ENCODE results near the gene FEN1. TPM values are rescaled to one million over a fixed set of nuclear protein-coding genes. Genes with fewer than 3 reads are reported as not detected.

The FEN1 gene
- total and polyA plus RNA-seq, 2 of the 13 experiments (the other 11 are each of a cell fraction or from before 2014, with no cell fraction given), result 12.4 to 102 TPM

DNA sequence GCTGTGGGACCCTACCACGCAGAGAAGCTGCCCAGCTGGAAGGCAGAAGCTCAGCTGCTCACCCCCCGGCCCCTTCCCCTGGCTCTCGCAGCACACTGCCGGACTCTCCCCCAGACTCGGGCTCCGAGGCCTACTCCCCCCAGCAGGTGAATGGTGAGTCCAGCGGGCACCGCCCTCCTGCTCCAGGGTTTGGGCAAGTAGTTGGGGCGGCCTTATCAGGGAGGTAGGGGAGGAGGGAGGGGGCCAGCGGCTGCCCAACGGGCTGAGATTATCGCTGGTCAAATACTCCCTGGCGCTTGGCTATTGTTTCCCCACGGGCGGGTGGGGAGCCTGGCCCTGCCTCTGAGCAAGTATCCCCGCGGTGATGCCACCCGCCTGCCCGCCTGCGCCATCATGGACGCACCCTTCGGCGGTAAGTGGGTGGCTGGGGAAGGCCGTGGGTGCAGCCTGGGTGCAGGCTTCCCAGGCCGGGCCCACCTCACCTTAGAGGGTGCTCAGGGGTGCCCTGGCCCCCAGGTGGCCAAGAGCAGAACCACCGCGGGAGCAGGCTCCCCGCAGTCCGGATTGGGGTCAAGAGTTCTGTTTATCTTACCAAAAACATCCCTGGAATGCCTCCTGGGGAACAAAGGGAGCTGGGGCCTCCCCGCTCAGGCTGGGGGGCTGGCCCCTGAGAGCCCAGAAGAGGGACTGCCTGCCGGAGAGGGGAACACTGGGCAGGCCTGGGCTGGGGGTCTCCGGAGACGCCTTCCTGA is 23.4 kb upstream of the FEN1 start (continued):
- TF ChIP-seq, protein P1, sequence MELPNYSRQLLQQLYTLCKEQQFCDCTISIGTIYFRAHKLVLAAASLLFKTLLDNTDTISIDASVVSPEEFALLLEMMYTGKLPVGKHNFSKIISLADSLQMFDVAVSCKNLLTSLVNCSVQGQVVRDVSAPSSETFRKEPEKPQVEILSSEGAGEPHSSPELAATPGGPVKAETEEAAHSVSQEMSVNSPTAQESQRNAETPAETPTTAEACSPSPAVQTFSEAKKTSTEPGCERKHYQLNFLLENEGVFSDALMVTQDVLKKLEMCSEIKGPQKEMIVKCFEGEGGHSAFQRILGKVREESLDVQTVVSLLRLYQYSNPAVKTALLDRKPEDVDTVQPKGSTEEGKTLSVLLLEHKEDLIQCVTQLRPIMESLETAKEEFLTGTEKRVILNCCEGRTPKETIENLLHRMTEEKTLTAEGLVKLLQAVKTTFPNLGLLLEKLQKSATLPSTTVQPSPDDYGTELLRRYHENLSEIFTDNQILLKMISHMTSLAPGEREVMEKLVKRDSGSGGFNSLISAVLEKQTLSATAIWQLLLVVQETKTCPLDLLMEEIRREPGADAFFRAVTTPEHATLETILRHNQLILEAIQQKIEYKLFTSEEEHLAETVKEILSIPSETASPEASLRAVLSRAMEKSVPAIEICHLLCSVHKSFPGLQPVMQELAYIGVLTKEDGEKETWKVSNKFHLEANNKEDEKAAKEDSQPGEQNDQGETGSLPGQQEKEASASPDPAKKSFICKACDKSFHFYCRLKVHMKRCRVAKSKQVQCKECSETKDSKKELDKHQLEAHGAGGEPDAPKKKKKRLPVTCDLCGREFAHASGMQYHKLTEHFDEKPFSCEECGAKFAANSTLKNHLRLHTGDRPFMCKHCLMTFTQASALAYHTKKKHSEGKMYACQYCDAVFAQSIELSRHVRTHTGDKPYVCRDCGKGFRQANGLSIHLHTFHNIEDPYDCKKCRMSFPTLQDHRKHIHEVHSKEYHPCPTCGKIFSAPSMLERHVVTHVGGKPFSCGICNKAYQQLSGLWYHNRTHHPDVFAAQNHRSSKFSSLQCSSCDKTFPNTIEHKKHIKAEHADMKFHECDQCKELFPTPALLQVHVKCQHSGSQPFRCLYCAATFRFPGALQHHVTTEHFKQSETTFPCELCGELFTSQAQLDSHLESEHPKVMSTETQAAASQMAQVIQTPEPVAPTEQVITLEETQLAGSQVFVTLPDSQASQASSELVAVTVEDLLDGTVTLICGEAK (IDR thresholded peaks at IDR 0.05), result no peak
- TF ChIP-seq, protein P1 (CRISPR knock-in tag; IDR thresholded peaks at IDR 0.05), result no peak
- no peak for TF ChIP-seq GABPA (IDR thresholded peaks at IDR 0.05; ENCODE audit: low read depth, low read length)
- TF ChIP-seq GABPA (CRISPR knock-in tag; IDR thresholded peaks at IDR 0.05; ENCODE audit: low read depth), result peak; percentile 26; the same call in 1 of the 2 replicates
- TF ChIP-seq ZNF607 (CRISPR knock-in tag; IDR thresholded peaks at IDR 0.05; ENCODE audit: borderline replicate concordance), result no peak
- peak in 1 of 2 experiments; percentile 49; a peak in 1 of 4 replicates for TF ChIP-seq KLF16 (CRISPR knock-in tag; IDR thresholded peaks at IDR 0.05)
- TF ChIP-seq YEATS2 (CRISPR knock-in tag; IDR thresholded peaks at IDR 0.05; ENCODE audit: borderline replicate concordance), result no peak
- TF ChIP-seq, protein P2, sequence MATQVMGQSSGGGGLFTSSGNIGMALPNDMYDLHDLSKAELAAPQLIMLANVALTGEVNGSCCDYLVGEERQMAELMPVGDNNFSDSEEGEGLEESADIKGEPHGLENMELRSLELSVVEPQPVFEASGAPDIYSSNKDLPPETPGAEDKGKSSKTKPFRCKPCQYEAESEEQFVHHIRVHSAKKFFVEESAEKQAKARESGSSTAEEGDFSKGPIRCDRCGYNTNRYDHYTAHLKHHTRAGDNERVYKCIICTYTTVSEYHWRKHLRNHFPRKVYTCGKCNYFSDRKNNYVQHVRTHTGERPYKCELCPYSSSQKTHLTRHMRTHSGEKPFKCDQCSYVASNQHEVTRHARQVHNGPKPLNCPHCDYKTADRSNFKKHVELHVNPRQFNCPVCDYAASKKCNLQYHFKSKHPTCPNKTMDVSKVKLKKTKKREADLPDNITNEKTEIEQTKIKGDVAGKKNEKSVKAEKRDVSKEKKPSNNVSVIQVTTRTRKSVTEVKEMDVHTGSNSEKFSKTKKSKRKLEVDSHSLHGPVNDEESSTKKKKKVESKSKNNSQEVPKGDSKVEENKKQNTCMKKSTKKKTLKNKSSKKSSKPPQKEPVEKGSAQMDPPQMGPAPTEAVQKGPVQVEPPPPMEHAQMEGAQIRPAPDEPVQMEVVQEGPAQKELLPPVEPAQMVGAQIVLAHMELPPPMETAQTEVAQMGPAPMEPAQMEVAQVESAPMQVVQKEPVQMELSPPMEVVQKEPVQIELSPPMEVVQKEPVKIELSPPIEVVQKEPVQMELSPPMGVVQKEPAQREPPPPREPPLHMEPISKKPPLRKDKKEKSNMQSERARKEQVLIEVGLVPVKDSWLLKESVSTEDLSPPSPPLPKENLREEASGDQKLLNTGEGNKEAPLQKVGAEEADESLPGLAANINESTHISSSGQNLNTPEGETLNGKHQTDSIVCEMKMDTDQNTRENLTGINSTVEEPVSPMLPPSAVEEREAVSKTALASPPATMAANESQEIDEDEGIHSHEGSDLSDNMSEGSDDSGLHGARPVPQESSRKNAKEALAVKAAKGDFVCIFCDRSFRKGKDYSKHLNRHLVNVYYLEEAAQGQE (IDR thresholded peaks at IDR 0.05; ENCODE audit: borderline replicate concordance in 1 of 2, low read depth in 1 of 2, low read length in 2 of 2), result peak in 1 of 2 experiments; percentile 47; a peak in 2 of 4 replicates
- TF ChIP-seq, protein P3, sequence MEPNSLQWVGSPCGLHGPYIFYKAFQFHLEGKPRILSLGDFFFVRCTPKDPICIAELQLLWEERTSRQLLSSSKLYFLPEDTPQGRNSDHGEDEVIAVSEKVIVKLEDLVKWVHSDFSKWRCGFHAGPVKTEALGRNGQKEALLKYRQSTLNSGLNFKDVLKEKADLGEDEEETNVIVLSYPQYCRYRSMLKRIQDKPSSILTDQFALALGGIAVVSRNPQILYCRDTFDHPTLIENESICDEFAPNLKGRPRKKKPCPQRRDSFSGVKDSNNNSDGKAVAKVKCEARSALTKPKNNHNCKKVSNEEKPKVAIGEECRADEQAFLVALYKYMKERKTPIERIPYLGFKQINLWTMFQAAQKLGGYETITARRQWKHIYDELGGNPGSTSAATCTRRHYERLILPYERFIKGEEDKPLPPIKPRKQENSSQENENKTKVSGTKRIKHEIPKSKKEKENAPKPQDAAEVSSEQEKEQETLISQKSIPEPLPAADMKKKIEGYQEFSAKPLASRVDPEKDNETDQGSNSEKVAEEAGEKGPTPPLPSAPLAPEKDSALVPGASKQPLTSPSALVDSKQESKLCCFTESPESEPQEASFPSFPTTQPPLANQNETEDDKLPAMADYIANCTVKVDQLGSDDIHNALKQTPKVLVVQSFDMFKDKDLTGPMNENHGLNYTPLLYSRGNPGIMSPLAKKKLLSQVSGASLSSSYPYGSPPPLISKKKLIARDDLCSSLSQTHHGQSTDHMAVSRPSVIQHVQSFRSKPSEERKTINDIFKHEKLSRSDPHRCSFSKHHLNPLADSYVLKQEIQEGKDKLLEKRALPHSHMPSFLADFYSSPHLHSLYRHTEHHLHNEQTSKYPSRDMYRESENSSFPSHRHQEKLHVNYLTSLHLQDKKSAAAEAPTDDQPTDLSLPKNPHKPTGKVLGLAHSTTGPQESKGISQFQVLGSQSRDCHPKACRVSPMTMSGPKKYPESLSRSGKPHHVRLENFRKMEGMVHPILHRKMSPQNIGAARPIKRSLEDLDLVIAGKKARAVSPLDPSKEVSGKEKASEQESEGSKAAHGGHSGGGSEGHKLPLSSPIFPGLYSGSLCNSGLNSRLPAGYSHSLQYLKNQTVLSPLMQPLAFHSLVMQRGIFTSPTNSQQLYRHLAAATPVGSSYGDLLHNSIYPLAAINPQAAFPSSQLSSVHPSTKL (CRISPR knock-in tag; IDR thresholded peaks at IDR 0.05), result peak; percentile 63
- TF ChIP-seq HDAC6 (IDR thresholded peaks at IDR 0.05; ENCODE audit: low read depth, low read length), result no peak
- peak; percentile 39; the same call in 1 of the 2 replicates for TF ChIP-seq KAT8 (CRISPR knock-in tag; IDR thresholded peaks at IDR 0.05)
- no peak for TF ChIP-seq ZKSCAN5 (CRISPR knock-in tag; IDR thresholded peaks at IDR 0.05)
